C4-2B (cell line): ENCODE data around the gene ZCCHC17.
A peak's percentile ranks its signal among the peaks of the same experiment; 100 is the strongest.

Source experiments
- H3K27ac ChIP-seq: fragments of 450-650 bp; 2 replicates; pipeline ENCODE4 v1.5.1; 2017
- CTCF ChIP-seq: fragments of 450-650 bp; conservative IDR thresholded peaks from 2 replicates; pipeline ENCODE4 v1.5.1; 2017; ENCODE audit warnings: mild to moderate bottlenecking
- ZFX ChIP-seq: fragments of 450-650 bp; IDR thresholded peaks from 2 replicates; pipeline ENCODE4 v1.6.1; 2017

The ZCCHC17 gene

GRCh38 chr1:31318146-31318545, 21.3 kb downstream of the ZCCHC17 start:
- TF ChIP-seq CTCF (no peak), ZFX (no peak)

GRCh38 chr1:31324093-31324492, 27.3 kb downstream of the ZCCHC17 start:
- no peak for TF ChIP-seq CTCF
- no peak overlapping the region for H3K27ac ChIP-seq

More at GRCh38 chr1:31318146-31318545, 21.3 kb downstream of the ZCCHC17 start:
- H3K27ac ChIP-seq = no peak overlapping the region

- TF ChIP-seq ZFX (no peak), CTCF (no peak)
- no peak overlapping the region for H3K27ac ChIP-seq
Observed at GRCh38 chr1:31324992-31325391, 28.2 kb downstream of the ZCCHC17 start.

GRCh38 chr1:31326461-31326860, 29.6 kb downstream of the ZCCHC17 start:
- H3K27ac ChIP-seq = no peak overlapping the region
- TF ChIP-seq ZFX (no peak), CTCF (no peak)

- H3K27ac ChIP-seq = no peak overlapping the region
- TF ChIP-seq CTCF = no peak
Observed at GRCh38 chr1:31327381-31327780, 30.5 kb downstream of the ZCCHC17 start.

GRCh38 chr1:31335007-31335406, 38.2 kb downstream of the ZCCHC17 start:
- TF ChIP-seq CTCF (peak; percentile 84), ZFX (no peak)
- no peak overlapping the region for H3K27ac ChIP-seq

GRCh38 chr1:31336687-31337467, 40.0 kb downstream of the ZCCHC17 start:
- TF ChIP-seq ZFX (no peak), CTCF (no peak)
- H3K27ac ChIP-seq = no peak overlapping the region
